Measurements from ENCODE around the gene SLC11A1. TPM values are rescaled to one million over a fixed set of nuclear protein-coding genes. Genes with fewer than 3 reads are reported as not detected.

SLC11A1 gene
- total RNA-seq, 2 experiments from 2014 or later: 0.17 TPM

DNA sequence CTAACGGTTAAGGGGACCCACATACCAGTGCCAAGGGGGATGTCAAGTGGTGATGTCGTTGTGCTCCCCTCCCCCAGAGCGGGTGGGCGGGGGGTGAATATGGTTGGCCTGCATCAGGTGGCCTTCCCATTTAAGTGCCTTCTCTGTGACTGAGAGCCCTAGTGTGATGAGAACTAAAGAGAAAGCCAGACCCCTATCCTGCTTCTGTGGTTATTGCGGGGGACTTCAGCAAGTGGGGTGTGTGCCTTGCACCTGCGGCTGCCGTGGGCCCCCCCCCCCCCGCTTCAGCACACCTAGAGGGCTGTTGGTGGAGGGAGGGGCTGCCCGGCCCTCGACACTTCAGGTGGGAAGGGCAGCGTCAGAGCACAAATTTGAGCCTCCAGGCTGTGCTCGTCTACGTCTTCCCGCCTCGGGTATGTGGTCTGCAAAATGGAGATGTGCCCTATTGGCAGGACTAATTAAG is 23.7 kb downstream of the SLC11A1 start:
- POLR2A ChIA-PET: no interaction called here
- Mint-ChIP-seq H3K27me3 (no peaks in the 10 kb centered on the region), H3K36me3 (ENCODE audit: low read depth) (peaks cover 39% of the 10 kb centered on the region), H3K4me1 (peaks cover 60% of the 10 kb centered on the region), H3K9me3 (no peaks in the 10 kb centered on the region), H3K4me3 (peak overlapping the region; percentile 59), H3K27ac (peak overlapping the region; percentile 81)
- peak; percentile 46 for DNase-seq
- CTCF ChIA-PET: interaction anchor here (1.3 to 5.5 kb wide), 4 partner anchors 11 to 305 kb away, joined by 3 to 39 read pairs (median 4); partner anchors contain the start of gene TTLL4

DNA sequence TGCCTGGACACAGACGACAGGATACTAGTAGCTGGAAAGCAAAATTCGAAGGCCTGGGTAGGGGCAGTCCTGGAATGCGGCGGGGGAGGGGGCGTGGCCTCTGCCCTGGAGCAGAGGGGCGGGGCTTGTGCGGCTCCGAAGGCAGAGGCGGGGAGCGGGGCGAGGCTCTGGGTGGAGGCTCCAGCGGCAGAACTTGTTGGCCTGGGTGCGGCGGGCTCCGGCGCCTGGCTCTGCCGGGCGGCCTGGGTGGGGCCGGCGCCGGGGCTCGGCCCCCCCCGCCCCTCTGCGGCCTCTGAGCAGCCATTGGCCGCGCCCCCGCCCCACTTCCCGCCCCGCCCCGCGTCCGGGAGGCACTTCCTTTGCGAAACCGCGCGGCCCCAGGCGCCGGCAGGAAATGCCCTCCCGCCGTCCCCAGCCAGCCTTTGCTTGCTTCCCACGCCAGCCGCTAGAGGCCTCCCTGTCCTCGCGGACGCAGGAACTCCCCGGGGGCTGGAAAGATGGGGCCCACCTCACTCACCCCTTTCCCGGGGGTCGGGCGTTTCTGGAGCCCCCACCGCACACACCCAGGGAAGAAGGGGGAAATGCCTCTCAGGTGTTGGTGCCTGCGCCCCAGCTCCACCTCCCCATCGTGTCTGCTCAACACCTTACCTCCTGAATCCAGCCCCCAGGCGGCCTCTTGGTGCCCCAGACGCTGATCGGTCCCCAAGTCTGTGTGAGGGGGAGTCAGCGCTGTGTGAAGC is 24.3 kb downstream of the SLC11A1 start:
- Mint-ChIP-seq H3K27ac (peak overlapping the region; percentile 89), H3K4me3 (peak overlapping the region; percentile 62), H3K9me3 (no peaks in the 10 kb centered on the region), H3K27me3 (no peaks in the 10 kb centered on the region), H3K4me1 (peaks cover 60% of the 10 kb centered on the region), H3K36me3 (ENCODE audit: low read depth) (peaks cover 38% of the 10 kb centered on the region)
- peak; percentile 95 for DNase-seq
- ChIA-PET POLR2A (no interaction called here), CTCF (interaction anchor here (1.0 to 5.5 kb wide), 7 partner anchors 11 to 441 kb away, joined by 3 to 39 read pairs (median 3); partner anchors contain the start of gene TTLL4)

GRCh38 chr2:218406949-218407618 is 25.0 kb downstream of the SLC11A1 start:
- peaks cover 56% of the 10 kb centered on the region for H3K4me1 Mint-ChIP-seq
- peak overlapping the region; percentile 62 for H3K4me3 Mint-ChIP-seq
- peaks cover 34% of the 10 kb centered on the region for H3K36me3 Mint-ChIP-seq (ENCODE audit: low read depth)
- no peaks in the 10 kb centered on the region for H3K9me3 Mint-ChIP-seq
- peak overlapping the region; percentile 89 for H3K27ac Mint-ChIP-seq
- no peaks in the 10 kb centered on the region for H3K27me3 Mint-ChIP-seq
- POLR2A ChIA-PET: no interaction called here
- DNase-seq: peak; percentile 68
- CTCF ChIA-PET: interaction anchor here (0.6 to 5.5 kb wide), 8 partner anchors 12 to 440 kb away, joined by 3 to 39 read pairs (median 3); partner anchors contain the start of gene TTLL4

- H3K27ac Mint-ChIP-seq: peak overlapping the region; percentile 46
- no peak for DNase-seq
- H3K4me1 Mint-ChIP-seq: peaks cover 57% of the 10 kb centered on the region
- peaks cover 29% of the 10 kb centered on the region for H3K36me3 Mint-ChIP-seq (ENCODE audit: low read depth)
- peak overlapping the region; percentile 23 for H3K4me3 Mint-ChIP-seq
- no peaks in the 10 kb centered on the region for H3K9me3 Mint-ChIP-seq
- no peaks in the 10 kb centered on the region for H3K27me3 Mint-ChIP-seq
- ChIA-PET CTCF (interaction anchor here (1.7 to 5.5 kb wide), 2 partner anchors 12 to 13 kb away, joined by 4 to 39 read pairs; partner anchors contain the start of gene VIL1), POLR2A (interaction anchor here (0.6 kb wide), 1 partner anchor 23 kb away, joined by 3 read pairs; no protein-coding TSS in a partner anchor)
Observed at GRCh38 chr2:218407717-218408116, 25.6 kb downstream of the SLC11A1 start.

- POLR2A ChIA-PET: no interaction called here
- H3K4me1 Mint-ChIP-seq: no peaks in the 10 kb centered on the region
- no peak overlapping the region for H3K4me3 Mint-ChIP-seq
- H3K36me3 Mint-ChIP-seq (ENCODE audit: low read depth): no peaks in the 10 kb centered on the region
- CTCF ChIA-PET: no interaction called here
- H3K27me3 Mint-ChIP-seq: peaks cover 4% of the 10 kb centered on the region
- no peak for DNase-seq
- H3K27ac Mint-ChIP-seq: no peak overlapping the region
- H3K9me3 Mint-ChIP-seq: no peaks in the 10 kb centered on the region
Observed at GRCh38 chr2:218418321-218418716, 36.2 kb downstream of the SLC11A1 start.

DNA sequence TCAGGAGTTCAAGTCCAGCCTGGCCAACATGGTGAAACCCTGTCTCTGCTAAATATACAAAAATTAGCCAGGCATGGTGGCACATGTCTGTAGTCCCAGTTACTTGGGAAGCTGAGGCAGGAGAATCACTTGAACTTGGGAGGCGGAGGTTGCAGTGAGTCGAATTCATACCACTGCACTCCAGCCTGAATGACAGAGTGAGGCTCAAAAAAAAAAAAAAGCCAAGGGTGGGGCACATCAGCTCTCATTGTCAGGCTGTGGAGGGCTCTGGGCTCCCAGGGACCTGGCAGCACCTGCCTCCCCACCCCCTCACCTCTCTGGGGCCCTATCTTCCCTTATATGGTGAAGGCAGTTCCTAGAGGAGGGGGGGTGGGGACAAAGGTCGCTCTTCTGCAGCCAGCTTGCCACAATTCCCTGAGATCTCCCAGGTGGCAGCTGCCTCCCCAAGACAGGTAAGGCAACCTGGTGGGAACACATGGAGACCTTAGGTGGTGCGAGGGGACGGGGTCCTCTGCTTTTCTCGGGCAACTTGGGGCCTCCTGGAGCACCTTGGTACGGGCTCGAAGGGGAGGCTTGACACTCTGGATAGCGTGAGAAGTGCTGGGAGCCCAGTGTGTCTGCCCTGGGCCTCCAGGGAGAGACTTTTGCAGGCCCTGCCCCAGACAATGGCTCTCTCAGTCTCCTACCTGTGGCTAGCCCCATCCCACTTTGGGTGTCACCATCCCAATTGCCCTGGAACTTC is 36.8 kb downstream of the SLC11A1 start, which contains the start of gene VIL1:
VIL1 (plus strand) TSS at position 407 of the 742 bp plus-strand sequence. CDS start 4,656 bp downstream, outside the sequence.
- Mint-ChIP-seq H3K4me1 (no peaks in the 10 kb centered on the region), H3K27me3 (peaks cover 4% of the 10 kb centered on the region), H3K4me3 (no peak within 1 kb of the TSS), H3K27ac (no peak within 1 kb of the TSS), H3K36me3 (ENCODE audit: low read depth) (no peaks in the 10 kb centered on the region), H3K9me3 (no peaks in the 10 kb centered on the region)
- no peak for DNase-seq
- ChIA-PET CTCF (interaction anchor here (2.0 kb wide), 1 partner anchor 10 kb away, joined by 4 read pairs; no protein-coding TSS in a partner anchor), POLR2A (no interaction called here)

DNA sequence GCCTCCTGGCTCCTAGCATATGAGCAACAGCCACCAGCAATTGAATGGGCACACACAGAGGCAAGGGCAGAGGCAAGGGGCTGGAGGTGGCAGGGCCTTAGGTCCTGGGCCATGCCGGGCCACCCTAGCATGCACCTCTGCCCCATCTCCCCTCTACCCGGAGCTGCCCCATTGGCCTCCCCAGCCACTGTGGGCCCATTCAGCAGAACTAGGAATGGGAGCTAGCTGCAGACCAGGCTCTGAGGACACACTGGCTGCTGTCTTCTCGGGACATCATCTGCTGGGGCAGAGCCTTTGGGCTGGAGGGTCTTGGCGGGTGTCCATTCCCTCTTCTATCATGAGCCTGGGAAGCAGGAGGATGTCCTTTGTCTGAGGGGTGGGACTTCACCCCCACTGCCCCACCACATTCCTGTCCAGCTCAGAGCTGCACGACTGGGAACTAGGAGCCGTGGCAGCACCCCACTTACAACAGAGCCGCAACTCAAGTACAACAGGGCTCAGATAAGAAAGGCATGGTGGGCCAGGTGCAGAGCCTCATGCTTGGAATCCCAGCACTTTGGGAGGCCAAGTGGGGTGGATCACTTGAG is 37.6 kb downstream of the SLC11A1 start:
- POLR2A ChIA-PET: no interaction called here
- Mint-ChIP-seq H3K4me3 (no peak overlapping the region), H3K27ac (no peak overlapping the region), H3K9me3 (no peaks in the 10 kb centered on the region), H3K4me1 (no peaks in the 10 kb centered on the region), H3K27me3 (peaks cover 4% of the 10 kb centered on the region), H3K36me3 (ENCODE audit: low read depth) (no peaks in the 10 kb centered on the region)
- CTCF ChIA-PET: interaction anchor here (1.3 to 2.0 kb wide), 2 partner anchors 11 kb away, joined by 3 to 4 read pairs; no protein-coding TSS in a partner anchor
- no peak for DNase-seq

GRCh38 chr2:218421027-218421426 is 39.0 kb downstream of the SLC11A1 start:
- ChIA-PET CTCF (interaction anchor here (0.7 to 2.0 kb wide), 3 partner anchors 10 to 19 kb away, joined by 3 to 4 read pairs (median 3); no protein-coding TSS in a partner anchor), POLR2A (no interaction called here)
- no peaks in the 10 kb centered on the region for H3K9me3 Mint-ChIP-seq
- H3K36me3 Mint-ChIP-seq (ENCODE audit: low read depth): no peaks in the 10 kb centered on the region
- H3K4me1 Mint-ChIP-seq: no peaks in the 10 kb centered on the region
- peaks cover 4% of the 10 kb centered on the region for H3K27me3 Mint-ChIP-seq
- no peak overlapping the region for H3K4me3 Mint-ChIP-seq
- H3K27ac Mint-ChIP-seq: no peak overlapping the region
- DNase-seq: no peak

DNA sequence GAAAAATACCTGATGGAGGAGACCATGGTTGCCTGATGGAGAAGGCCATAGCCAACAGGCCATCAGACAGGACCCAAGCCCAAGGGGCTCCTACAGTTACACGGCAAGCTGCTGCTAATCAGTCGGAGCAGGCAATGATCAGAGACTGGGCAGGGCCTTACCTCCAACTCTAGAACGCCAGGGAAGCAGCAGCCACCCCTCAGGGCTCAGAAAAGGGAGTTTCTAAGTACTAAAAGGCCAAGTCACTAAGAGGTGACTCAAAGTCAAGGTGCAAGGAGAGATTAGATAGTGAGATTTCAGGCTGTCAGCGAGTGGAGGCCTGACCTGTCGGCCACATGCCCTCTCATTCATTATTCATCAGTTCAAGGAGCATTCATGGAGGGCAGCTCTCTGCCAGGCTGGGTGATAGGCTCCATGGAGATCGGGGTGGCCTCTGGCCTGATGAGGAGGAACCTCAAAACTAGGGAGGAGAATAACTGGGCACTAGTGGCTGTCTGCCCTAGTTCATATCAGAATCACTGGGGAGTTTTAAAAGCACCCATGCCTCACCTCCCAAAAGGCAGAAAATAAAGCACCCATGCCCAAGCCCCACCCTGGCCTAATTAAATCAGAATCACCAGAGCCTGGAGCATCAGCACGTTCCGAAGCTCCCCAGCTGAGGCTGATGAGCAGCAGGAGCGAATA is 40.5 kb downstream of the SLC11A1 start:
- H3K4me1 Mint-ChIP-seq: no peaks in the 10 kb centered on the region
- DNase-seq: no peak
- ChIA-PET CTCF (interaction anchor here (0.8 to 1.5 kb wide), 2 partner anchors 7 to 8 kb away, joined by 3 to 4 read pairs; no protein-coding TSS in a partner anchor), POLR2A (no interaction called here)
- H3K27me3 Mint-ChIP-seq: no peaks in the 10 kb centered on the region
- H3K4me3 Mint-ChIP-seq: no peak overlapping the region
- no peaks in the 10 kb centered on the region for H3K36me3 Mint-ChIP-seq (ENCODE audit: low read depth)
- H3K9me3 Mint-ChIP-seq: no peaks in the 10 kb centered on the region
- no peak overlapping the region for H3K27ac Mint-ChIP-seq

GRCh38 chr2:218423584-218423983 is 41.5 kb downstream of the SLC11A1 start:
- Mint-ChIP-seq H3K9me3 (no peaks in the 10 kb centered on the region), H3K36me3 (ENCODE audit: low read depth) (no peaks in the 10 kb centered on the region), H3K4me1 (no peaks in the 10 kb centered on the region), H3K4me3 (no peak overlapping the region), H3K27ac (no peak overlapping the region), H3K27me3 (no peaks in the 10 kb centered on the region)
- CTCF ChIA-PET: no interaction called here
- POLR2A ChIA-PET: no interaction called here
- DNase-seq: no peak

- no peaks in the 10 kb centered on the region for H3K27me3 Mint-ChIP-seq
- no peak overlapping the region for H3K4me3 Mint-ChIP-seq
- POLR2A ChIA-PET: interaction anchor here (0.6 kb wide), 1 partner anchor 90 kb away, joined by 3 read pairs; no protein-coding TSS in a partner anchor
- H3K36me3 Mint-ChIP-seq (ENCODE audit: low read depth): no peaks in the 10 kb centered on the region
- peaks cover 9% of the 10 kb centered on the region for H3K4me1 Mint-ChIP-seq
- H3K27ac Mint-ChIP-seq: no peak overlapping the region
- no peaks in the 10 kb centered on the region for H3K9me3 Mint-ChIP-seq
- CTCF ChIA-PET: no interaction called here
- no peak for DNase-seq
Observed at GRCh38 chr2:218425531-218425930, 43.5 kb downstream of the SLC11A1 start.

Data from activated CD4-positive, alpha-beta T cell treated with anti-CD3 and anti-CD28 coated beads, Interleukin-2, amount 10 ng/mL, durations not matched to agents 7 days and 5 days (primary cell).